ENCODE measurements around the gene EPS8. TPM values are rescaled to one million over a fixed set of nuclear protein-coding genes. Genes with fewer than 3 reads are reported as not detected.

The EPS8 gene
- total RNA-seq, 4 donors from 2014 or later: 93.7 to 173 (median 109) TPM

- no peak overlapping the region for H3K4me3 ChIP-seq
- no peaks in the 10 kb centered on the region for H3K9me3 ChIP-seq
- no peak for TF ChIP-seq POLR2A (IDR thresholded peaks at IDR 0.05)
- no peak for TF ChIP-seq CTCF (IDR thresholded peaks at IDR 0.05)
- H3K36me3 ChIP-seq: no peaks in the 10 kb centered on the region
- intact Hi-C loops (cut with DNase I; ENCODE audit: low total_unique reads): no loop called here
- H3K4me1 ChIP-seq: peaks cover 0 to 8% of the 10 kb centered on the region in 2 donors
- no peaks in the 10 kb centered on the region for H3K27me3 ChIP-seq
- no peak overlapping the region for H3K27ac ChIP-seq
- DNase-seq: no peak
Measured at GRCh38 chr12:15782667-15783066, 6.5 kb downstream of the EPS8 start.

- peak overlapping the region in 1 of 2 donors; percentile 59 for H3K27ac ChIP-seq
- no peaks in the 10 kb centered on the region for H3K36me3 ChIP-seq
- no peak for TF ChIP-seq POLR2A (IDR thresholded peaks at IDR 0.05)
- no peak for TF ChIP-seq CTCF (IDR thresholded peaks at IDR 0.05)
- H3K27me3 ChIP-seq: no peaks in the 10 kb centered on the region
- no peak overlapping the region for H3K4me3 ChIP-seq
- no peak for DNase-seq
- H3K9me3 ChIP-seq: no peaks in the 10 kb centered on the region
- intact Hi-C loops (cut with DNase I; ENCODE audit: low total_unique reads): no loop called here
- H3K4me1 ChIP-seq: peaks cover 0 to 8% of the 10 kb centered on the region in 2 donors
Measured at GRCh38 chr12:15779925-15780324, 9.3 kb downstream of the EPS8 start.

GRCh38 chr12:15778126-15778525, 11.1 kb downstream of the EPS8 start:
- intact Hi-C loops (cut with DNase I; ENCODE audit: low total_unique reads): no loop called here
- H3K36me3 ChIP-seq: no peaks in the 10 kb centered on the region
- no peaks in the 10 kb centered on the region for H3K9me3 ChIP-seq
- TF ChIP-seq POLR2A (IDR thresholded peaks at IDR 0.05) (no peak), CTCF (IDR thresholded peaks at IDR 0.05) (no peak)
- no peaks in the 10 kb centered on the region for H3K27me3 ChIP-seq
- H3K27ac ChIP-seq: peak overlapping the region; percentile 40 to 59
- no peak for DNase-seq
- no peak overlapping the region for H3K4me3 ChIP-seq
- peaks cover 0 to 8% of the 10 kb centered on the region in 2 donors for H3K4me1 ChIP-seq

GRCh38 chr12:15777355-15778012, 11.7 kb downstream of the EPS8 start:
- DNase-seq: no peak
- peak overlapping the region; percentile 40 to 59 for H3K27ac ChIP-seq
- H3K4me3 ChIP-seq: no peak overlapping the region
- H3K36me3 ChIP-seq: no peaks in the 10 kb centered on the region
- TF ChIP-seq POLR2A (IDR thresholded peaks at IDR 0.05): no peak
- TF ChIP-seq CTCF (IDR thresholded peaks at IDR 0.05): no peak
- H3K4me1 ChIP-seq: peaks cover 0 to 8% of the 10 kb centered on the region in 2 donors
- H3K27me3 ChIP-seq: no peaks in the 10 kb centered on the region
- H3K9me3 ChIP-seq: no peaks in the 10 kb centered on the region
- intact Hi-C loops (cut with DNase I; ENCODE audit: low total_unique reads): no loop called here

GRCh38 chr12:15776532-15776931, 12.7 kb downstream of the EPS8 start:
- H3K27me3 ChIP-seq: no peaks in the 10 kb centered on the region
- H3K4me1 ChIP-seq: peaks cover 0 to 8% of the 10 kb centered on the region in 2 donors
- H3K9me3 ChIP-seq: no peaks in the 10 kb centered on the region
- TF ChIP-seq POLR2A (IDR thresholded peaks at IDR 0.05): no peak
- TF ChIP-seq CTCF (IDR thresholded peaks at IDR 0.05): no peak
- H3K36me3 ChIP-seq: no peaks in the 10 kb centered on the region
- peak overlapping the region in 1 of 2 donors; percentile 40 for H3K27ac ChIP-seq
- intact Hi-C loops (cut with DNase I; ENCODE audit: low total_unique reads): no loop called here
- no peak for DNase-seq
- no peak overlapping the region for H3K4me3 ChIP-seq
